ENCODE data around the gene WDR5. TPM values are rescaled to one million over a fixed set of nuclear protein-coding genes. Genes with fewer than 3 reads are reported as not detected.

Gene WDR5
- total RNA-seq, 1 experiment from 2014 or later: 62.5 TPM

DNA sequence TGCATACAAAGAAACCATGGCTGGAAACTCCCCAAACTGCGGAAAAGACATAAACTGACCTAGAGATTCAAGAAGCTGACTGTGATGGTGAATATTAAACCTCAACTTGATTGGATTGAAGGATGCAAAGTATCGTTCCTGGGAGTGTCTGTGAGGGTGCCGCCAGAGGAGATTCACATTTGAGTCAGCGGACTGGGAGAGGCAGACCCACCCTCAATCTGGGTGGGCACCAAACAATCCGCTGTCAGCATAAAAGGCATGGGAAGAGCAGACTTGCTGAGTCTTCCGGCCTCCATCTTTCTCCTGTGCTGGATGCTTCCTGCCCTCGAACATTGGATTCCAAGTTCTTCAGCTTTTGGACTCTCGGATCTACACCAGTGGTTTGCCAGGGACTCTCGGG, 24.8 kb upstream of the WDR5 start:
- Mint-ChIP-seq H3K4me3 (no peak overlapping the region), H3K27me3 (ENCODE audit: low read depth) (peaks cover 6% of the 10 kb centered on the region; the same call in 1 of the 2 replicates), H3K36me3 (no peaks in the 10 kb centered on the region), H3K9me3 (peaks cover 4% of the 10 kb centered on the region; the same call in 1 of the 2 replicates), H3K27ac (no peak overlapping the region), H3K4me1 (no peaks in the 10 kb centered on the region)
- no peak for ATAC-seq
- no peak for DNase-seq (ENCODE audit: low spot score)
- TF ChIP-seq CBFB (CRISPR knock-in tag; IDR thresholded peaks at IDR 0.05; ENCODE audit: low read depth) (no peak), NR1H2 (CRISPR knock-in tag; IDR thresholded peaks at IDR 0.05) (no peak), ELF4 (CRISPR knock-in tag; IDR thresholded peaks at IDR 0.05; ENCODE audit: low read depth) (no peak), GTF2I (CRISPR knock-in tag; conservative IDR thresholded peaks at IDR 0.05) (no peak), SP1 (CRISPR knock-in tag; conservative IDR thresholded peaks at IDR 0.05) (no peak), TEAD1 (CRISPR knock-in tag; IDR thresholded peaks at IDR 0.05) (no peak), FOXJ3 (CRISPR knock-in tag; IDR thresholded peaks at IDR 0.05; ENCODE audit: borderline replicate concordance) (no peak), CREB1 (CRISPR knock-in tag; IDR thresholded peaks at IDR 0.05) (no peak), TEAD4 (CRISPR knock-in tag; IDR thresholded peaks at IDR 0.05) (no peak)
- TF ChIP-seq, protein P1, sequence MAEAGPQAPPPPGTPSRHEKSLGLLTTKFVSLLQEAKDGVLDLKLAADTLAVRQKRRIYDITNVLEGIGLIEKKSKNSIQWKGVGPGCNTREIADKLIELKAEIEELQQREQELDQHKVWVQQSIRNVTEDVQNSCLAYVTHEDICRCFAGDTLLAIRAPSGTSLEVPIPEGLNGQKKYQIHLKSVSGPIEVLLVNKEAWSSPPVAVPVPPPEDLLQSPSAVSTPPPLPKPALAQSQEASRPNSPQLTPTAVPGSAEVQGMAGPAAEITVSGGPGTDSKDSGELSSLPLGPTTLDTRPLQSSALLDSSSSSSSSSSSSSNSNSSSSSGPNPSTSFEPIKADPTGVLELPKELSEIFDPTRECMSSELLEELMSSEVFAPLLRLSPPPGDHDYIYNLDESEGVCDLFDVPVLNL (CRISPR knock-in tag; IDR thresholded peaks at IDR 0.05; ENCODE audit: borderline replicate concordance, low read depth): no peak
- TF ChIP-seq, protein P2, sequence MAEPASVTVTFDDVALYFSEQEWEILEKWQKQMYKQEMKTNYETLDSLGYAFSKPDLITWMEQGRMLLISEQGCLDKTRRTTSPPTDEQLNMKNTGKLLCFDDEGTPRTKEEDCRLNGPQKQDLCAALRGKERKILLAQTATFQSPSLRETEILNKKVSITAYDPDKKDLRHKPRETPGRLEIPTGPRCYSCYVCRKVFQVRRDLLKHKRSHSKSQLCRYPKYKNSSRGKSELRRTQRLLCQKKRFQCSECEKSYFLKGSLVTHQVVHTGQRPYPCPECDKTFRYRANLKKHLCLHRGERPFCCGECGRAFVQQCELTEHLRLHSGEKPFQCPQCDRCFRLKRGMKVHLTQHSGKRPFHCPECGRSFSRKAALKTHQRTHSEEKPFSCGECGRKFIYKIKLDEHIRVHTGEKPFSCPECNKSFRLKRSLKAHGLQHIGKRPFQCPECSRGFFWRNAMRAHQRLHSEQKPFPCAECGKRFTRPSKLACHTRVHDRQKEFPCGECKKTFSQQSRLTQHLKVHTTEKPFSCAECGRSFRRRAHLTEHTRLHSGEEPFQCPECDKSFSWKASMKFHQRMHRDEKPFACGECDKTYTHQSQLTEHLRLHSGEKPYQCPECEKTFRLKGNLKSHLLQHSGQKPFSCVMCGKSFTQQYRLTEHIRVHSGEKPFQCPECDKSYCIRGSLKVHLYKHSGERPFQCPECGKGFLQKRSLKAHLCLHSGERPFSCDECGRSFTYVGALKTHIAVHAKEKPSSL (CRISPR knock-in tag; conservative IDR thresholded peaks at IDR 0.05): no peak
- TF ChIP-seq, protein P3, sequence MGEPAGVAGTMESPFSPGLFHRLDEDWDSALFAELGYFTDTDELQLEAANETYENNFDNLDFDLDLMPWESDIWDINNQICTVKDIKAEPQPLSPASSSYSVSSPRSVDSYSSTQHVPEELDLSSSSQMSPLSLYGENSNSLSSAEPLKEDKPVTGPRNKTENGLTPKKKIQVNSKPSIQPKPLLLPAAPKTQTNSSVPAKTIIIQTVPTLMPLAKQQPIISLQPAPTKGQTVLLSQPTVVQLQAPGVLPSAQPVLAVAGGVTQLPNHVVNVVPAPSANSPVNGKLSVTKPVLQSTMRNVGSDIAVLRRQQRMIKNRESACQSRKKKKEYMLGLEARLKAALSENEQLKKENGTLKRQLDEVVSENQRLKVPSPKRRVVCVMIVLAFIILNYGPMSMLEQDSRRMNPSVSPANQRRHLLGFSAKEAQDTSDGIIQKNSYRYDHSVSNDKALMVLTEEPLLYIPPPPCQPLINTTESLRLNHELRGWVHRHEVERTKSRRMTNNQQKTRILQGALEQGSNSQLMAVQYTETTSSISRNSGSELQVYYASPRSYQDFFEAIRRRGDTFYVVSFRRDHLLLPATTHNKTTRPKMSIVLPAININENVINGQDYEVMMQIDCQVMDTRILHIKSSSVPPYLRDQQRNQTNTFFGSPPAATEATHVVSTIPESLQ (CRISPR knock-in tag; IDR thresholded peaks at IDR 0.05): no peak
- TF ChIP-seq, protein P4, sequence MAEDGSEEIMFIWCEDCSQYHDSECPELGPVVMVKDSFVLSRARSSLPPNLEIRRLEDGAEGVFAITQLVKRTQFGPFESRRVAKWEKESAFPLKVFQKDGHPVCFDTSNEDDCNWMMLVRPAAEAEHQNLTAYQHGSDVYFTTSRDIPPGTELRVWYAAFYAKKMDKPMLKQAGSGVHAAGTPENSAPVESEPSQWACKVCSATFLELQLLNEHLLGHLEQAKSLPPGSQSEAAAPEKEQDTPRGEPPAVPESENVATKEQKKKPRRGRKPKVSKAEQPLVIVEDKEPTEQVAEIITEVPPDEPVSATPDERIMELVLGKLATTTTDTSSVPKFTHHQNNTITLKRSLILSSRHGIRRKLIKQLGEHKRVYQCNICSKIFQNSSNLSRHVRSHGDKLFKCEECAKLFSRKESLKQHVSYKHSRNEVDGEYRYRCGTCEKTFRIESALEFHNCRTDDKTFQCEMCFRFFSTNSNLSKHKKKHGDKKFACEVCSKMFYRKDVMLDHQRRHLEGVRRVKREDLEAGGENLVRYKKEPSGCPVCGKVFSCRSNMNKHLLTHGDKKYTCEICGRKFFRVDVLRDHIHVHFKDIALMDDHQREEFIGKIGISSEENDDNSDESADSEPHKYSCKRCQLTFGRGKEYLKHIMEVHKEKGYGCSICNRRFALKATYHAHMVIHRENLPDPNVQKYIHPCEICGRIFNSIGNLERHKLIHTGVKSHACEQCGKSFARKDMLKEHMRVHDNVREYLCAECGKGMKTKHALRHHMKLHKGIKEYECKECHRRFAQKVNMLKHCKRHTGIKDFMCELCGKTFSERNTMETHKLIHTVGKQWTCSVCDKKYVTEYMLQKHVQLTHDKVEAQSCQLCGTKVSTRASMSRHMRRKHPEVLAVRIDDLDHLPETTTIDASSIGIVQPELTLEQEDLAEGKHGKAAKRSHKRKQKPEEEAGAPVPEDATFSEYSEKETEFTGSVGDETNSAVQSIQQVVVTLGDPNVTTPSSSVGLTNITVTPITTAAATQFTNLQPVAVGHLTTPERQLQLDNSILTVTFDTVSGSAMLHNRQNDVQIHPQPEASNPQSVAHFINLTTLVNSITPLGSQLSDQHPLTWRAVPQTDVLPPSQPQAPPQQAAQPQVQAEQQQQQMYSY (CRISPR knock-in tag; IDR thresholded peaks at IDR 0.05): no peak
- TF ChIP-seq, protein P5, sequence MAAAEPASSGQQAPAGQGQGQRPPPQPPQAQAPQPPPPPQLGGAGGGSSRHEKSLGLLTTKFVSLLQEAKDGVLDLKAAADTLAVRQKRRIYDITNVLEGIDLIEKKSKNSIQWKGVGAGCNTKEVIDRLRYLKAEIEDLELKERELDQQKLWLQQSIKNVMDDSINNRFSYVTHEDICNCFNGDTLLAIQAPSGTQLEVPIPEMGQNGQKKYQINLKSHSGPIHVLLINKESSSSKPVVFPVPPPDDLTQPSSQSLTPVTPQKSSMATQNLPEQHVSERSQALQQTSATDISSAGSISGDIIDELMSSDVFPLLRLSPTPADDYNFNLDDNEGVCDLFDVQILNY (CRISPR knock-in tag; IDR thresholded peaks at IDR 0.05): no peak
- ChIA-PET CTCF (no interaction called here), POLR2A (no interaction called here)

DNA sequence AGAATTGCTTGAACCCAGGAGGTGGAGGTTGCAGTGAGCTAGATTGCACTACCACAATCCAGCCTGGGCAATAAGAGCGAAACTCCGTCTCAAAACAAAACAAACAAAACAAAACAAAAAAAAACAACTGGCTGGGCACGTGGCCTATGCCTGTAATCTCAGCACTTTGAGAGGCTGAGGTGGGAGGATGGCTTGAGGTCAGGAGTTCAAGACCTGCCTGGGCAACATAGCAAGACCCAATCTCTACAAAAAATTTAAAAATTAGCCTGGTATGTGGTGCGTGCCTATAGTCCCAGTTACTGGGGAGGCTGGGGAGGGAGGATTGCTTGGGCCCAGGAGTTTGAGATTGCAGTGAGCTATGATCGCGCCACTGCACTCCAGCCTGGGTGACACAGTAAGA, 23.3 kb upstream of the WDR5 start:
- ChIA-PET POLR2A (no interaction called here), CTCF (no interaction called here)
- Mint-ChIP-seq H3K27me3 (ENCODE audit: low read depth) (peaks cover 2% of the 10 kb centered on the region; the same call in 1 of the 2 replicates), H3K4me1 (no peaks in the 10 kb centered on the region), H3K36me3 (no peaks in the 10 kb centered on the region), H3K9me3 (no peaks in the 10 kb centered on the region), H3K27ac (no peak overlapping the region), H3K4me3 (no peak overlapping the region)
- no peak for ATAC-seq
- no peak for DNase-seq (ENCODE audit: low spot score)
- TF ChIP-seq ZNF317 (CRISPR knock-in tag; IDR thresholded peaks at IDR 0.05; ENCODE audit: borderline replicate concordance, low read depth) (no peak), ZBTB21 (CRISPR knock-in tag; IDR thresholded peaks at IDR 0.05; ENCODE audit: borderline replicate concordance) (no peak), FOXK1 (CRISPR knock-in tag; IDR thresholded peaks at IDR 0.05) (no peak), NR1H2 (CRISPR knock-in tag; IDR thresholded peaks at IDR 0.05) (no peak), HMGA2 (CRISPR knock-in tag; IDR thresholded peaks at IDR 0.05) (no peak)
- TF ChIP-seq, protein P6, sequence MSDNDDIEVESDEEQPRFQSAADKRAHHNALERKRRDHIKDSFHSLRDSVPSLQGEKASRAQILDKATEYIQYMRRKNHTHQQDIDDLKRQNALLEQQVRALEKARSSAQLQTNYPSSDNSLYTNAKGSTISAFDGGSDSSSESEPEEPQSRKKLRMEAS (CRISPR knock-in tag; IDR thresholded peaks at IDR 0.05): no peak
- TF ChIP-seq, protein P7, sequence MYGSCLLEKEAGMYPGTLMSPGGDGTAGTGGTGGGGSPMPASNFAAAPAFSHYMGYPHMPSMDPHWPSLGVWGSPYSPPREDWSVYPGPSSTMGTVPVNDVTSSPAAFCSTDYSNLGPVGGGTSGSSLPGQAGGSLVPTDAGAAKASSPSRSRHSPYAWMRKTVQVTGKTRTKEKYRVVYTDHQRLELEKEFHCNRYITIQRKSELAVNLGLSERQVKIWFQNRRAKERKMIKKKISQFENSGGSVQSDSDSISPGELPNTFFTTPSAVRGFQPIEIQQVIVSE (CRISPR knock-in tag; IDR thresholded peaks at IDR 0.05; ENCODE audit: borderline replicate concordance): no peak
